GM12878 (cell line): ENCODE measurements around the gene ZNF385A. TPM values are rescaled to one million over a fixed set of nuclear protein-coding genes. Genes with fewer than 3 reads are reported as not detected.

Experiments
- ATAC-seq: fragments of 200-7000 bp; cut with Tn5 transposase; 3 replicates; pipeline ENCODE4 v1.9.1; 2020; ENCODE audit warnings: mild to moderate bottlenecking, moderate library complexity
- BruUV-seq: library from RNA; stranded (reverse); fragments of 400-500 nt; replicated peaks from 2 replicates; lab custom pipeline; 2021; lab: Mats Ljungman, UMichigan
- CTCF ChIA-PET: fragments of 300-600 bp; sonication (Branson Sonifier 250); formaldehyde crosslinking; extraction: SDS; loops from one replicate; lab custom pipeline; 2021; ENCODE audit warnings: inconsistent platforms; lab: Yijun Ruan, JAX
- POLR2A ChIA-PET: fragments of 350-600 bp; formaldehyde crosslinking; extraction: SDS; loops from one replicate; lab custom pipeline; 2021; ENCODE audit warnings: inconsistent platforms; lab: Charles Lee
- RAD21 ChIA-PET: fragments of 300-600 bp; sonication (Branson Sonifier 250); formaldehyde crosslinking; loops from one replicate; lab custom pipeline; 2023; ENCODE audit warnings: antibody characterized with exemption; ENCODE audit not compliant: unreplicated experiment; lab: Charles Lee
- SMC1A ChIA-PET: fragments of 300-600 bp; sonication (Branson Sonifier 250); formaldehyde crosslinking; loops from one replicate; lab custom pipeline; 2023; ENCODE audit not compliant: unreplicated experiment, uncharacterized antibody; lab: Charles Lee
- DNase-seq: peaks from one replicate; pipeline ENCODE4 v3.0.0-alpha.2; 2011; ENCODE audit warnings: low read depth, low spot score
- FAIRE-seq: peaks from 3 replicates; lab custom pipeline; 2011; peaks lifted over from hg19 to GRCh38; lab: Jason Lieb, UNC
- H2AFZ ChIP-seq: 2 replicates; pipeline ENCODE4 v1.6.0; 2011; ENCODE audit warnings: low read depth, low read length, control low read depth; ENCODE audit not compliant: control insufficient read depth
- H3K27ac ChIP-seq: 2 replicates; pipeline ENCODE4 v1.5.1; 2011; ENCODE audit warnings: control low read depth; ENCODE audit not compliant: control insufficient read depth, insufficient read depth
- H3K27me3 ChIP-seq, 2 experiments: replicated peaks in 1 of 2; 2 replicates each; pipeline versions ENCODE4 v1.6.0 to v1.6.1; 2011; ENCODE audit warnings: low read length in 1 of 2; ENCODE audit not compliant: control insufficient read depth in 2 of 2, insufficient read depth in 2 of 2
- H3K36me3 ChIP-seq, 2 experiments: 2 replicates each; pipeline ENCODE4 v1.5.1; 2011; ENCODE audit warnings: low read length in 1 of 2; ENCODE audit not compliant: control insufficient read depth in 2 of 2, insufficient read depth in 2 of 2
- H3K4me1 ChIP-seq: 2 replicates; pipeline ENCODE4 v1.6.1; 2011; ENCODE audit warnings: mild to moderate bottlenecking, low read length, moderate library complexity, mixed read lengths; ENCODE audit not compliant: control insufficient read depth, insufficient read depth
- H3K4me2 ChIP-seq: 2 replicates; pipeline ENCODE4 v1.6.0; 2011; ENCODE audit warnings: control low read depth; ENCODE audit not compliant: control insufficient read depth, insufficient read depth
- H3K4me3 ChIP-seq: fragments of 200-600 bp; sonication (generic); 2 replicates; pipeline ENCODE4 v1.5.1; 2016
- H3K79me2 ChIP-seq: 2 replicates; pipeline ENCODE4 v1.6.0; 2011; ENCODE audit warnings: low read length; ENCODE audit not compliant: control insufficient read depth, insufficient read depth
- H3K9ac ChIP-seq: 2 replicates; pipeline ENCODE4 v1.8.0; 2011; ENCODE audit warnings: low read length, control low read depth, mixed read lengths; ENCODE audit not compliant: control insufficient read depth, insufficient read depth
- H3K9me3 ChIP-seq: replicated peaks from 3 replicates; pipeline ENCODE4 v1.5.1; 2011; ENCODE audit warnings: mild to moderate bottlenecking, low read length; ENCODE audit not compliant: control insufficient read depth, insufficient read depth
- H4K20me1 ChIP-seq: 2 replicates; pipeline ENCODE4 v1.6.0; 2011; ENCODE audit not compliant: control insufficient read depth, insufficient read depth
- BRCA1 ChIP-seq: IDR thresholded peaks from 2 replicates; pipeline ENCODE4 v1.6.1; 2011; ENCODE audit warnings: low read depth, low read length, improper control_type of control experiment
- HSF1 ChIP-seq: fragments of 150-350 bp; IDR thresholded peaks from 2 replicates; pipeline ENCODE4 v1.6.1; 2014; ENCODE audit warnings: mild to moderate bottlenecking, low read depth, low read length
- SMARCA5 ChIP-seq: fragments of 450-650 bp; IDR thresholded peaks from 2 replicates; pipeline ENCODE4 v1.6.1; 2017; ENCODE audit warnings: mild to moderate bottlenecking
- ZBTB40 ChIP-seq: fragments of 450-650 bp; IDR thresholded peaks from 2 replicates; pipeline ENCODE4 v1.6.1; 2016; ENCODE audit warnings: mild to moderate bottlenecking, moderate library complexity, borderline replicate concordance
- WGBS: methylation state at CpG from one replicate; pipeline ENCODE4 v1.1.6; 2016; ENCODE audit warnings: low lambda C conversion rate; ENCODE audit not compliant: insufficient replicate concordance, insufficient coverage; ENCODE audit errors: missing lambda C conversion rate; 5-methylcytosine and 5-hydroxymethylcytosine counted together
- in situ Hi-C: fragments of 300-500 bp; cut with MboI; formaldehyde crosslinking; loops from 9 replicates; pipeline ENCODE4 v1.14.3; 2018; ENCODE audit warnings: mixed read lengths
- intact Hi-C: fragments of 100-400 bp; cut with micrococcal nuclease; formaldehyde crosslinking; loops from one replicate; pipeline ENCODE4 v1.14.2; 2022; ENCODE audit not compliant: unreplicated experiment
- polyA plus RNA-seq, 11 experiments: library from polyadenylated mRNA; depleted of rRNA in 4 of 11; unstranded in 6 of 11; stranded (reverse) in 5 of 11; fragments of >200 nt; fragmentation: Nextera tagmentation in 4 of 11; fragmentation: Illumina TruSeq in 1 of 11; extraction: Ambion mirVana in 4 of 11; extraction: Trizol in 1 of 11; gene quantifications; 1 replicate in 1 of 11; 2 replicates in 10 of 11; pipeline versions ENCODE4 v1.2.1 to v1.2.3, GENCODE V29; 2011 to 2016; ENCODE audit warnings: inconsistent platforms in 2 of 11, missing spikeins in 2 of 11, low read depth in 1 of 11
- total RNA-seq, 4 experiments: library from RNA; depleted of rRNA in 3 of 4; stranded (reverse); fragments of >200 nt in 3 of 4; fragmentation: Illumina TruSeq in 1 of 4; extraction: Trizol in 1 of 4; gene quantifications; 2 replicates each; pipeline versions ENCODE4 v1.2.1 to v1.2.3, GENCODE V29; 2013 to 2021

ZNF385A gene
- total and polyA plus RNA-seq, 10 of the 15 experiments (the other 5 are each of a cell fraction or from before 2014, with no cell fraction given) = 0.26 to 26.1 (median 4.9) TPM

- TF ChIP-seq HSF1 = no peak
Observed at GRCh38 chr12:54430471-54431069, 46.0 kb upstream of the ZNF385A start (continued).

- no TSS peak for BruUV-seq
Observed at GRCh38 chr12:54429014-54429471, 44.5 kb upstream of the ZNF385A start.

More at GRCh38 chr12:54429014-54429471, 44.5 kb upstream of the ZNF385A start:
- no peak for ATAC-seq
- Histone ChIP-seq H4K20me1 (no peaks in the 10 kb centered on the region), H3K79me2 (no peaks in the 10 kb centered on the region), H3K9ac (no peak overlapping the region), H3K36me3 (no peaks in the 10 kb centered on the region), H3K9me3 (no peaks in the 10 kb centered on the region), H3K4me2 (no peak overlapping the region), H3K27ac (no peak overlapping the region), H3K4me1 (peaks cover 5% of the 10 kb centered on the region), H3K4me3 (no peak overlapping the region), H3K27me3 (peaks cover 6 to 16% of the 10 kb centered on the region in 2 experiments), H2AFZ (no peak overlapping the region)
- RAD21 ChIA-PET = interaction anchor here (0.8 to 3.5 kb wide), 5 partner anchors 9 to 33 kb away, joined by 3 to 28 read pairs (median 9); no protein-coding TSS in a partner anchor
- intact Hi-C loops (no loop called here), in situ Hi-C loops (no loop called here)
- SMC1A ChIA-PET = interaction anchor here (1.6 to 21.0 kb wide), 4 partner anchors 9 to 28 kb away, joined by 4 to 469 read pairs (median 33); no protein-coding TSS in a partner anchor
- no peak for TF ChIP-seq SMARCA5
- no peak for TF ChIP-seq BRCA1
- no peak for TF ChIP-seq ZBTB40
- WGBS = 17% methylated on average over 3 of the region's 3 CpGs
- POLR2A ChIA-PET = interaction anchor here (1.3 to 3.3 kb wide), 4 partner anchors 9 to 15 kb away, joined by 3 to 10 read pairs (median 6); no protein-coding TSS in a partner anchor
- no peak for DNase-seq
- FAIRE-seq = no peak
- CTCF ChIA-PET = interaction anchor here (0.5 to 33.3 kb wide), 10 partner anchors 9 to 176 kb away, joined by 3 to 1071 read pairs (median 4); no protein-coding TSS in a partner anchor
